HG03159 (cell line): Measurements from ENCODE around the gene SLC16A5.
"Not testable (repeated sequence)": the region's sequence is repeated elsewhere in the genome, so short reads cannot be mapped to it uniquely, and the experiment has no call there.

Experiments
- ATAC-seq: cut with Tn5 transposase; IDR thresholded peaks from one replicate; pipeline ENCODE4 v1.9.1; 2021; ENCODE audit warnings: mild to moderate bottlenecking, moderate library complexity; ENCODE audit not compliant: unreplicated experiment

The SLC16A5 gene

GRCh38 chr17:75063626-75064025 lies 24.1 kb upstream of the SLC16A5 start:
- ATAC-seq = no peak

GRCh38 chr17:75064040-75064439 lies 23.7 kb upstream of the SLC16A5 start:
- ATAC-seq = no peak

DNA sequence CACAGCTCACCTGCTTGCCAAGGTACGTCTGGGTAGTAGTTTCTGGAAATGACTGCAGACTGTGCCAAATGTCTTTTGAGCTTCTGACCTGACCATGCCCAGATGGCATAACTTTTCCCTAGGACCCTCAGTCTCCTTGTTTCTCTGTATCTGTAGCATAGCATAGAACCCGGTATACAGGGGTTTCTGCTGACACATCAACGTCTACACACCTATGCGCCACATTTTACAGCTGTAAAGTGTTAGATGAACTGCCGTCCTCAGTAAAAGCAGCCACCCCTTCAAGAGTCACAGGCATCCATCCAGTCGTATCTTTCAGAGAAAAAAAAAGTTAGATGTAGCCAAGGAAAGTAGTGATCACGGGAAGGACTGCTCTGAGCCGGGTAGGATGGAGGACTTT lies 23.3 kb upstream of the SLC16A5 start:
- ATAC-seq = no peak

DNA sequence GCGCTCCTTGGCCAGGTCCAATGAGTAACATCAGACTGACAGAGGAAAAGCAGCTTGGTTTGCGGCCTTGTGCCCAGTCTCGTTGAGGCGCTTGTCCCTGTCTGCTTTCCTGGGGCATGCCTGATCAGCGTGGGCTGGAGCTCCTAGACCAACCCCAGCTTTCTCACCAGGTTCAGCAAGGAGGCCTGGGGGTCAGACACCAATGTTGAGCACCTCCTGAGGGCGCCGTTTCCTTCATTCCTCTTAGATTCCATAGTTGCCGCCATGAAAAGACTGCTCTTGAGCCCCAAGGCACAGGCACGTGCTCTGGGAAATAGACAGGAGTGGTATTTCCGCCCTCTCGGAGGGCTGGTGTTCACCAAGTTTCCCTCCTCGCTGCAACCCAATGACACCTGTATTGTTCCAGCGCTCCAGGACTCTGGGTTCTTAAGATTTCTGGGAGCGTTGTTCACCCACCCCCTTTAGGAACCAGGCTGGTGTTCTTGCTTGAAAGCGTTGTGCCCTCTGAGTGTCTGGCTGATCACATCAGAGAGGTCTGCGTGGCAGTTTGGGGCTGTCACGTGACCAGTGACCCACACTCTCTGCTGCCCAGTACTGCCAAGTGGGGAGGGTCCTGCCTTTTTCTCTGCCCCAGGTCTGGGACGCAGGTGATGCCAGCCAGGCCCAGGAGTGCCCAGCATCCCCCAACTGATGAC lies 22.7 kb upstream of the SLC16A5 start:
- no peak for ATAC-seq

- no peak for ATAC-seq
Measured at GRCh38 chr17:75065562-75066151, 22.1 kb upstream of the SLC16A5 start.

DNA sequence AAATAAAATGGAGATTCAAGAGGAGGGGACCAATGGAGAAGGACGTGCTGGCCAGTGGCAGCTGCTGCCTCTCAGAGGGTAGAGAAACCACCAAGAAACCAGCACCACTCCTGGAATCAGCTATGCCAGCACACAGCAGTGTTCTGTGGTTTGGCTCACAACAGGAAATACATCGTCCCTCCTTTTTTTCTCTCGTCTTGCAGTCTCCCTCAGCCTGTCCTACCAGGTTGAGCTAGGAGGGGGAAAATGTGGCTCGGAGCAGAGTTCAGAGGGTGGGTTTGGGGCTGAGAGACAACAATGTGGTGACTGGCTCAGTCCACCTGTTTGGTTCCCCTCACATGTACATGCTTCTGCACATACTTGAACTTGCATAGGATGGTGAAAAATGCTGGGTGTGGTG lies 19.9 kb upstream of the SLC16A5 start:
- ATAC-seq = no peak

DNA sequence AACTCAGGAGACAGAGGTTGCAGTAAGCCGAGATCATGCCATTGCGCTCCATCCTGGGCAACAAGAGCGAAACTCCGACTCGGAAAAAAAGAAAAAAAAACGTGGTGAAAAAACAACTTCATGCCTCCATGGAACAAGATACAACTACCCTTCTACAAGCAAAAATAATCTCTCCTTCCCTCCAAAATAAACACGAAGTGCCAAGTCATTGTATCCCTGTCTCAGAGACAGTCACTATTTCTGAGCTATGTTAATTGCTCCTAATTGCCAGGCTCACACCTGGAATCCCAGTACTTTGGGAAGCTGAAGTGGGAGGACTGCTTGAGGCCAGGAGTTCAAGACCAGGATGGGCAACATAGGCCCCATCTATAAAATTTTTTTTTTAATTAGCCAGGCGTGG lies 19.0 kb upstream of the SLC16A5 start:
- ATAC-seq = no peak

GRCh38 chr17:75069783-75070182 lies 18.0 kb upstream of the SLC16A5 start:
- ATAC-seq = no peak

GRCh38 chr17:75071478-75072271 lies 16.1 kb upstream of the SLC16A5 start:
- ATAC-seq = not testable (repeated sequence)

- not testable (repeated sequence) for ATAC-seq
Measured at GRCh38 chr17:75072909-75073308, 14.8 kb upstream of the SLC16A5 start.

GRCh38 chr17:75073618-75074047 lies 14.1 kb upstream of the SLC16A5 start:
- no peak for ATAC-seq

GRCh38 chr17:75074532-75074931 lies 13.2 kb upstream of the SLC16A5 start:
- no peak for ATAC-seq

DNA sequence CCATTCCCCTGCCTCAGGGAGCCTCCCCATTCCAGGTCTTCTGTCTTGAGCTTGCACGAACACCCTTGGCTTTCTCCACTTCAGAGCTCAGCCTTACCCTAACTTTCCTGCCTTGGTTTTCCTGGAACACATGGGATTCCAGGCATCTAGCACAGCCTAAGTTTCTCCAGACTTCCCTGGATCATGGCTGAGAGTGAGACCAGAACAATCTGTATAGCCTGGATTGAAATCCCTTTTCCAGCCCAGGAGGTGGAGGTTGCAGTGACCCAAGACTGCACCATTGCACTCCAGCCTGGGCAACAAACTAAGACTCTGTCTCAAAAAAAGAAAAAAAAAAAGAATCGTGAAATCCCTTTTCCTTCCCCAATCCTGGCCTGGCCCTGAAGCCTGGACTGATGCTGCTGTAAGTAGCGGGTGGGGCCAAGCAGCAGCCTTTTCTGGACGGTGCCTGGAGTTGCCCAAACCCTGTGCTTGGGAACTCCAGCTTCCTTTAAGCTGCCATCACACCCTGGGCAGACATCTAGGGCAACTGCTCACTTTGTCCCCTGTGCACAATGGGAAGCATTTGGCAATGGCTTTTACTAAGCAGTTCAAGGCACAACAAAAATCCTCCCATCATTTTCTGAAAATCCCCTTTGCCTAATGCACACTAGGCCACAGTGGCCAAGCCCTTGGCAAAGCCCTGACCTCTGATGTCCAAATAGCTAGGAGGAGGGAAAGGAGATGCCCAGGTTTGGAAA lies 12.0 kb upstream of the SLC16A5 start:
- no peak for ATAC-seq

DNA sequence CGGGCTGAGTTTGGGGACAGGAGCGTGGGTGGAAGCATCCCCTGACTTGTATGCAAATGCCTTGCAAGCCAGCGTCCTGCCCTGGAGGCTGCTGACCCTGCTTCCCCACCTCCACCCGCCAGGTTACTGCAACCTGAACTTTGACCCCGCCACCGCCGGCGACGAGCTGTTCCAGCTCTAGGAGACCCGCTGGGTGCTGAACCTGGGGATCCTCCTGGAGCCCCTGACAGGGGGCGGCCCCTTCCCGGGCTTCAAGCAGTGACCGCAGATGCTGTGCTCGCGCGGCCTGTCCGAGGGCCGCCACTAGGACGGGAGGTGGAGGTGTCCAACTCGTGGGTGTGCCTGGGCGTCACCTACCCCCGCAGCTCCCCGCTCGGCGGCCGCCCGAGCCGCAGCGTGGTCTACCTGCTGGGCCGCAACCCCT lies 10.7 kb upstream of the SLC16A5 start:
- ATAC-seq = no peak

DNA sequence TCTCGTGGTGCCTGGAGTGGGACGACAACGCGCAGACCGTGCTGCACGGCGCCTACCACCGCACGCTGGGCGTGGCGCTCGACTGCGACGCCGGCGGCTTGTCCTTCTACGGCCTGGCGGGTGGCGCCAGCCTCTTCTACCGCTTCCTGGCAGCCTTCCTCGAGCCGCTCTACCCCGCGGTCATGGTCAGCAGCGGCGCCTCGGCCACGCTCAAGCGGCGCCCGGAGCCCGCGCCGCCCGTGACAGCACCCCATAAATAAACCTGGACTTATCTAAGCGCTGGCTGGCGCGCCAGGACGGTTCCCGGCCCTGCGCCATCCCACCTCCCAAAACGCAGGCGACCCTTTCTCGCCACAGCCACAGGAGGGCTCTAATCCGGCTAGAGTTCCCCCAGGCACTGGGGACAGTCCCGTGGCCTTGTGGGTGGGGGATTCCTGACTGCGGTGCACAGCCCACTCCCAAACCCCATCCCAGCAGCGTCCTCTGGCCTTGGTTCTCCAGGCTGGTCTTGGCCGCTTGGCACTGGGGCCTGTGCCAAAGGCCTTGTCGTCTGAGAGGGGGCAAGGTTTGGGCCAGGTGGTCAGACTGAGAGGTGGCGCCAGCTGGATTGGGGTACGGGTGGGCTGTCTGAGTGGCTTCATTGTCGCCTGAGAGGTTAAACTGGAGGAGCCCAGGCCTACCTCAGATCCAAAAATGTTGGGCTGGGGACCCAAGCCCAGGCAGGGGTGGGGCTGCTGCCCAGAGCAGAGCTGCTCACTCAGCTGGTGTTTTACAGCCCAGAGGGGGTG lies 10.1 kb upstream of the SLC16A5 start:
- ATAC-seq = peak; percentile 37

DNA sequence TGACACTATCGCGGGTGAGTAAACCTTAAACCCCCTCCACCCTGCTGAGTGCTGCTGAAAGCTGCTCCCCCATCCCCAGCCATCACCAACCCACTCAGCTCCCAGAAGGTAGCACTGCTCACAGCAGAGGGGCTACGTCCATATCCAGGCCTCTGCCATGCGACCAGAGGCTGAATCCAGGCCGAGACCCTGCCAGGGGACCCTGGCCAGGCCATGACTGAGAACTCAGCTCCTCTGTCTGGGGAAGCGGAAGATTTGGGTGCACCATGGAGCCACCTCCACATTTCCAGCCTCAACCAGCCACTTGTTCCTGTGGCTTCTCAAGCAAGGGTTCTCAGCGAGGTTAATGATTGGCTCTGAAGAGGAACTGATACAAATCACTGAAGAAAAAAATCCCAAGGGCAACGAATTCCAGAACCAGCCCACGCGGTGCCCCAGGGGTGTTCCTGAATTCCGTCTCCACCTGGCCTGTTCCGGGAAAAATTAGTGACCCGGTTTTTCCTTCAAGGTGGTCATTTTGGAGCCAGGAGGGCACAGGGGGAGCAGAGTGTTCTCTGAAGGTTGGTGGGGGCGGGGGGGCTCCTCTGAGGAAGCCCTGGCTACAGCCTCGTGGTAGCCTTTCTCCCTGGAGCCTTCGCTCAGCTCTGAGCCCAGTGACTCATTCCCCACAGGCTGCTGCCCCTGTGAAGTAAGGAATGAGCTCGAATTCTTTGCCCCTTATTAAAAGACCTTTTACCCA lies 9.3 kb upstream of the SLC16A5 start:
- peak; percentile 53 for ATAC-seq

DNA sequence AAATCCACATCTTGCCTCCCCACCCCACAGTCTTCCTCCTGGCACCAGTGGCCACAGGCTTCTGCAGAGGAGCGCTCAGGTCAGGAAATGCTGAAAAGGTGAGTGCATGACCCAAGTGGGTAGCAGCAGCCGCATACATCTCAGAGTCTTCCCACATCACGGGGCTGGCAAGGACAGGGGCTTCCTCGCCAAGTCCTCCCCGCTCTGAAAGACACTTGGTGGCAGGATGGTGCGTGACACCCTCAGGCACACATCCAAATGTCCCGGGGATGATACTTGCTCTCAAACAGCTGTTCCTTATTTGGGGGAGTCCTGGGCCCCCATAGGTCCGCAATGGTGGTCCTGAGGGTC lies 8.8 kb upstream of the SLC16A5 start:
- no peak for ATAC-seq

- no peak for ATAC-seq
Measured at GRCh38 chr17:75081611-75082540, 5.9 kb upstream of the SLC16A5 start.

DNA sequence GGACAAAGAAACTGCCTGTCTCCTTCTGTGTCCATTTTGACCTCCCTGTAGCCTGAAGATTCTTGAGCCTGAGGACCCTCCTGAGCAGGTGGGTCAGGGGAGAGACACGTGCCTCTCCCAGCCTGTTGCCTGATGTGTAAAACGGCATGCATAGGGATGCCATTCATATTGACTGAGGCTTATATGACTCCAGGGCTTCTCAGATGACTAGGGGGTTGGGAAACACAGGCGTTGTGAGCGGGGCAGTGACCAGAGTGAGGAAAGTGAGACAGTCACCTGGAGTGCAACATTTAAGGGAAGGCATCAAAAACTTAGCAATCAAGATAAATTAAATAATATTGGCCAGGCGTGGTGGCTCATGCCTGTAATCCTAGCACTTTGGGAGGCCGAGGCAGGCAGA lies 5.1 kb upstream of the SLC16A5 start:
- no peak for ATAC-seq
